ENCODE results near the gene WDR93. TPM values are rescaled to one million over a fixed set of nuclear protein-coding genes. Genes with fewer than 3 reads are reported as not detected.
A peak's percentile ranks its signal among the peaks of the same experiment; 100 is the strongest.

The WDR93 gene
- total RNA-seq, 1 donor: 0.09 TPM

GRCh38 chr15:89749951-89750559, 59.4 kb downstream of the WDR93 start:
- TF ChIP-seq CTCF (IDR thresholded peaks at IDR 0.05; ENCODE audit: insufficient read depth, low read length): no peak
- DNase-seq (ENCODE audit: low read depth): no peak
- H3K4me3 ChIP-seq (ENCODE audit: low read depth, low read length): peak overlapping the region; percentile 55

GRCh38 chr15:89750560-89751542, 60.2 kb downstream of the WDR93 start, which contains the start of gene MESP1:
Gene MESP1, minus strand, starts transcription at chr15:89751249. Its CDS starts 18 bp downstream, at chr15:89751231.
- peak; percentile 81 for TF ChIP-seq CTCF (IDR thresholded peaks at IDR 0.05; ENCODE audit: insufficient read depth, low read length)
- peak within 1 kb of the TSS; percentile 65 for H3K4me3 ChIP-seq (ENCODE audit: low read depth, low read length)
- DNase-seq (ENCODE audit: low read depth): peak; percentile 88

- no peak for DNase-seq (ENCODE audit: low read depth)
- no peak overlapping the region for H3K4me3 ChIP-seq (ENCODE audit: low read depth, low read length)
These were observed 61.1 kb downstream of the WDR93 start for GRCh38 chr15:89751748-89752147.

GRCh38 chr15:89753855-89754254, 63.2 kb downstream of the WDR93 start:
- no peak for TF ChIP-seq CTCF (IDR thresholded peaks at IDR 0.05; ENCODE audit: insufficient read depth, low read length)
- H3K4me3 ChIP-seq (ENCODE audit: low read depth, low read length): no peak overlapping the region
- no peak for DNase-seq (ENCODE audit: low read depth)

More at GRCh38 chr15:89751748-89752147, 61.1 kb downstream of the WDR93 start:
- no peak for TF ChIP-seq CTCF (IDR thresholded peaks at IDR 0.05; ENCODE audit: insufficient read depth, low read length)

- peak; percentile 28 for DNase-seq (ENCODE audit: low read depth)
- no peak for TF ChIP-seq CTCF (IDR thresholded peaks at IDR 0.05; ENCODE audit: insufficient read depth, low read length)
- H3K4me3 ChIP-seq (ENCODE audit: low read depth, low read length): no peak overlapping the region
These were observed 63.9 kb downstream of the WDR93 start for GRCh38 chr15:89754361-89755154.

GRCh38 chr15:89755701-89756100, 65.1 kb downstream of the WDR93 start:
- DNase-seq (ENCODE audit: low read depth): no peak
- H3K4me3 ChIP-seq (ENCODE audit: low read depth, low read length): no peak overlapping the region
- no peak for TF ChIP-seq CTCF (IDR thresholded peaks at IDR 0.05; ENCODE audit: insufficient read depth, low read length)
